ENCODE data around the gene MAP2K4.

Gene MAP2K4

GRCh38 chr17:12180644-12181261, 160.1 kb downstream of the MAP2K4 start:
- DNase-seq, result no peak

GRCh38 chr17:12187658-12188057, 167.0 kb downstream of the MAP2K4 start:
- DNase-seq, result no peak

DNA sequence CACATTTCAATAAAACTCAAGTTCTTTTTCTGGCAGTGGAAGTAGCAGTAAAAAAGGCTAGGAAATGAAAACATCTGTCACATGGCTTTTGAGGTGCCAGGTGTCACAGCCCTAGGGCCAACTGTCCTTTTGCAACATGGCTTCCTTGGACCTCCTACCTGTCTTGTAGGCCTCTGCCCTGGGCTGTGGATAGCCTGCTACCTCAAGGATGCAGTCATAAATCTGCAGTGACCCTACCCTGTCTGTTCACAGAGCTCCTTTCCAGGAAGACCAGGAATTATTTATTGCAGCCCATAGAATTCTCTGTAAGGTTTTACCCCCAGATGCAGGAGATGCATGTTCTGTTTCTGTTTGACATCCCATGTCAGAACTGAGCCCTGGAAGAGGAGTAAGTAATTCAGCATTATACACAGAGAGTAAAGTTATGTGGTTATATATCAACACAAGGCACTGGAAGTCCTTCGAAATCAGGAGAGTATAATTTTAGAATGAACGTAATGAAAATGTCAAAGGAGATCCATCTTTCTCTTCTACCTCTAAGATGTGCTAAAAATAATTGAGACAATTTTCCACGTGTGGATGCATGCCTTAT, 172.6 kb downstream of the MAP2K4 start:
- no peak for DNase-seq

Measured in activated T-cell treated with anti-CD3 and anti-CD28 coated beads, Interleukin-2, amount 50 U/mL, for 1 hour (primary cell).